Loucy (cell line): ENCODE results near the gene ZNF536.

Experiments used
- EZH2phosphoT487 ChIP-seq: fragments of 200-600 bp; IDR thresholded peaks from 2 replicates; pipeline ENCODE4 v1.6.1; 2018; ENCODE audit warnings: antibody characterized with exemption, mild to moderate bottlenecking, moderate library complexity, borderline replicate concordance
- TF ChIP-seq, protein P1 (sequence below): fragments of 200-600 bp; sonication (generic); conservative IDR thresholded peaks from 2 replicates; pipeline ENCODE4 v1.5.1; 2014; ENCODE audit warnings: mild to moderate bottlenecking, antibody characterized with exemption, low read length

DNA sequence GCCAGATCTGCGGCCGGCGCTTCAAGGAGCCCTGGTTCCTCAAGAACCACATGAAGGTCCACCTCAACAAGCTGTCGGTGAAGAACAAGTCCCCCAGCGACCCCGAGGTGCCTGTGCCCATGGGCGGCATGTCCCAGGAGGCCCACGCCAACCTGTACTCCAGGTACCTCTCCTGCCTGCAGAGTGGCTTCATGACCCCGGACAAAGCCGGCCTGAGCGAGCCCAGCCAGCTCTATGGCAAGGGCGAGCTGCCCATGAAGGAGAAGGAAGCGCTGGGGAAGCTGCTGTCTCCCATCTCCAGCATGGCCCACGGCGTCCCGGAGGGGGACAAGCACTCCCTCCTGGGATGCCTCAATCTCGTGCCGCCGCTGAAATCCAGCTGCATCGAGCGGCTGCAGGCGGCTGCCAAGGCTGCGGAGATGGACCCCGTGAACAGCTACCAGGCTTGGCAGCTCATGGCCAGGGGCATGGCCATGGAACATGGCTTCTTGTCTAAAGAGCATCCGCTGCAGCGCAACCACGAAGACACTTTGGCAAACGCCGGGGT is 72.6 kb downstream of the ZNF536 start:
- TF ChIP-seq, protein P1, sequence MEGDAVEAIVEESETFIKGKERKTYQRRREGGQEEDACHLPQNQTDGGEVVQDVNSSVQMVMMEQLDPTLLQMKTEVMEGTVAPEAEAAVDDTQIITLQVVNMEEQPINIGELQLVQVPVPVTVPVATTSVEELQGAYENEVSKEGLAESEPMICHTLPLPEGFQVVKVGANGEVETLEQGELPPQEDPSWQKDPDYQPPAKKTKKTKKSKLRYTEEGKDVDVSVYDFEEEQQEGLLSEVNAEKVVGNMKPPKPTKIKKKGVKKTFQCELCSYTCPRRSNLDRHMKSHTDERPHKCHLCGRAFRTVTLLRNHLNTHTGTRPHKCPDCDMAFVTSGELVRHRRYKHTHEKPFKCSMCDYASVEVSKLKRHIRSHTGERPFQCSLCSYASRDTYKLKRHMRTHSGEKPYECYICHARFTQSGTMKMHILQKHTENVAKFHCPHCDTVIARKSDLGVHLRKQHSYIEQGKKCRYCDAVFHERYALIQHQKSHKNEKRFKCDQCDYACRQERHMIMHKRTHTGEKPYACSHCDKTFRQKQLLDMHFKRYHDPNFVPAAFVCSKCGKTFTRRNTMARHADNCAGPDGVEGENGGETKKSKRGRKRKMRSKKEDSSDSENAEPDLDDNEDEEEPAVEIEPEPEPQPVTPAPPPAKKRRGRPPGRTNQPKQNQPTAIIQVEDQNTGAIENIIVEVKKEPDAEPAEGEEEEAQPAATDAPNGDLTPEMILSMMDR, result no peak
- TF ChIP-seq EZH2phosphoT487, result no peak
